Right lung (tissue), 5 donors: Measurements from ENCODE around the gene ARHGDIA. TPM values are rescaled to one million over a fixed set of nuclear protein-coding genes. Genes with fewer than 3 reads are reported as not detected.
"Not testable (repeated sequence)": the region's sequence is repeated elsewhere in the genome, so short reads cannot be mapped to it uniquely, and the experiment has no call there.

Experiments used
- DNase-seq, 2 donors: peaks; one replicate each; pipeline ENCODE4 v3.0.0-alpha.2; 2013
- polyA plus RNA-seq, 5 donors: library from polyadenylated mRNA; unstranded; fragments of 120-200 nt; gene quantifications; one replicate each; pipeline versions ENCODE4 v1.2.1 to v1.2.3, GENCODE V29; 2013; ENCODE audit warnings: inconsistent platforms in 1 of 5, low replicate concordance in 1 of 5; ENCODE audit not compliant: insufficient read length in 5 of 5, insufficient read depth in 1 of 5

Gene ARHGDIA
- polyA plus RNA-seq, 5 donors: 109 to 300 (median 150) TPM

GRCh38 chr17:81845361-81845760, 25.8 kb downstream of the ARHGDIA start:
- DNase-seq: no peak

- no peak for DNase-seq
Observed at GRCh38 chr17:81844887-81845286, 26.2 kb downstream of the ARHGDIA start.

GRCh38 chr17:81844327-81844851, 26.7 kb downstream of the ARHGDIA start:
- DNase-seq: no peak

- no peak for DNase-seq
Observed at GRCh38 chr17:81843713-81844326, 27.3 kb downstream of the ARHGDIA start.

- DNase-seq: no peak
Observed at GRCh38 chr17:81842725-81843504, 28.2 kb downstream of the ARHGDIA start.

GRCh38 chr17:81842378-81842724, 28.8 kb downstream of the ARHGDIA start:
- DNase-seq: no peak

- no peak for DNase-seq
Observed at GRCh38 chr17:81841866-81842265, 29.3 kb downstream of the ARHGDIA start.

GRCh38 chr17:81840826-81841778, 30.0 kb downstream of the ARHGDIA start:
- DNase-seq: no peak

GRCh38 chr17:81840059-81840458, 31.1 kb downstream of the ARHGDIA start:
- DNase-seq: not testable (repeated sequence)

GRCh38 chr17:81839301-81839700, 31.8 kb downstream of the ARHGDIA start:
- DNase-seq: no peak

- no peak for DNase-seq
Observed at GRCh38 chr17:81838753-81839255, 32.3 kb downstream of the ARHGDIA start.

- DNase-seq: no peak
Observed at GRCh38 chr17:81837641-81838040, 33.5 kb downstream of the ARHGDIA start.

GRCh38 chr17:81834831-81835267, 36.3 kb downstream of the ARHGDIA start, which contains the start of gene PPP1R27:
TSS of gene PPP1R27 (minus strand) at chr17:81835050. CDS start at chr17:81834953, 97 bp downstream.
- no peak for DNase-seq

GRCh38 chr17:81833921-81834830, 37.0 kb downstream of the ARHGDIA start:
- no peak for DNase-seq

GRCh38 chr17:81833160-81833920, 37.8 kb downstream of the ARHGDIA start, which contains the start of gene MCRIP1:
TSS of gene MCRIP1 (minus strand) at chr17:81833291. CDS start at chr17:81824506, 8,785 bp downstream.
- DNase-seq: peak; percentile 92

GRCh38 chr17:81832608-81833159, 38.5 kb downstream of the ARHGDIA start:
- no peak for DNase-seq

GRCh38 chr17:81831957-81832607, 39.1 kb downstream of the ARHGDIA start:
- DNase-seq: no peak

- DNase-seq: no peak
Observed at GRCh38 chr17:81831563-81831956, 39.6 kb downstream of the ARHGDIA start.

GRCh38 chr17:81829858-81830257, 41.3 kb downstream of the ARHGDIA start:
- no peak for DNase-seq
